H1 (cell line): ENCODE results near the gene OSGEPL1. TPM values are rescaled to one million over a fixed set of nuclear protein-coding genes. Genes with fewer than 3 reads are reported as not detected.

Experiments
- CTCF ChIA-PET: fragments of 300-600 bp; sonication (Branson Sonifier 250); formaldehyde crosslinking; loops from one replicate; lab custom pipeline; 2021; ENCODE audit not compliant: partially characterized antibody; lab: Charles Lee
- POLR2A ChIA-PET: fragments of 300-600 bp; sonication (Branson Sonifier 250); formaldehyde crosslinking; loops from one replicate; lab custom pipeline; 2021; ENCODE audit warnings: inconsistent platforms; ENCODE audit not compliant: partially characterized antibody; lab: Charles Lee
- DNase-seq, 2 experiments: peaks; one replicate each; pipeline versions ENCODE4 v3.0.0 to v3.0.0-alpha.2; 2010 to 2022; ENCODE audit warnings: low spot score in 2 of 2, low read depth in 1 of 2, mixed read lengths in 1 of 2
- FAIRE-seq: peaks from 2 replicates; lab custom pipeline; 2011; peaks lifted over from hg19 to GRCh38; lab: Jason Lieb, UNC
- H2AFZ ChIP-seq: 2 replicates; pipeline ENCODE4 v1.8.1; 2012; ENCODE audit warnings: low read length, inconsistent platforms
- H2AK5ac ChIP-seq: 2 replicates; pipeline ENCODE4 v1.6.1; 2013; ENCODE audit warnings: low read depth, low read length
- H2BK120ac ChIP-seq: replicated peaks from 2 replicates; pipeline ENCODE3; 2013; ENCODE audit warnings: low read depth, low read length, inconsistent platforms
- H2BK12ac ChIP-seq: 2 replicates; pipeline ENCODE4 v1.6.1; 2013; ENCODE audit warnings: low read depth, low read length
- H2BK15ac ChIP-seq: 2 replicates; pipeline ENCODE4 v1.6.1; 2013; ENCODE audit warnings: low read length
- H2BK20ac ChIP-seq: 2 replicates; pipeline ENCODE4 v1.6.1; 2013; ENCODE audit warnings: low read length
- H2BK5ac ChIP-seq: 2 replicates; pipeline ENCODE4 v1.6.1; 2013; ENCODE audit warnings: low read depth, low read length
- H3K14ac ChIP-seq: 2 replicates; pipeline ENCODE4 v1.6.1; 2013; ENCODE audit warnings: inconsistent platforms; ENCODE audit not compliant: insufficient read length
- H3K18ac ChIP-seq: 2 replicates; pipeline ENCODE4 v1.6.1; 2013; ENCODE audit warnings: low read length; ENCODE audit errors: extremely low read depth
- H3K23ac ChIP-seq: 2 replicates; pipeline ENCODE4 v1.6.1; 2013; ENCODE audit warnings: inconsistent platforms; ENCODE audit not compliant: insufficient read length
- H3K23me2 ChIP-seq: 2 replicates; pipeline ENCODE4 v1.6.1; 2013; ENCODE audit warnings: low read depth, low read length
- H3K27ac ChIP-seq: 2 replicates; pipeline ENCODE4 v1.6.1; 2011; ENCODE audit warnings: low read depth, low read length, inconsistent platforms
- H3K27me3 ChIP-seq, 4 experiments: replicated peaks in 1 of 4; 1 replicate in 1 of 4; 2 replicates in 3 of 4; pipeline versions ENCODE4 v1.6.1 to v1.8.1; 2011 to 2013; ENCODE audit warnings: low read length in 3 of 4, mild to moderate bottlenecking in 3 of 4, inconsistent platforms in 2 of 4, mixed read lengths in 2 of 4, moderate library complexity in 1 of 4; ENCODE audit not compliant: control insufficient read depth in 3 of 4, insufficient read depth in 3 of 4; ENCODE audit errors: extremely low read depth in 1 of 4
- H3K36me3 ChIP-seq, 4 experiments: 2 replicates each; pipeline versions ENCODE4 v1.6.1 to v1.8.1; 2011 to 2013; ENCODE audit warnings: mild to moderate bottlenecking in 4 of 4, low read length in 3 of 4, moderate library complexity in 2 of 4, control low read depth in 1 of 4, inconsistent platforms in 1 of 4; ENCODE audit not compliant: insufficient read depth in 4 of 4, control insufficient read depth in 2 of 4
- H3K4ac ChIP-seq: replicated peaks from 2 replicates; pipeline ENCODE3; 2013; ENCODE audit warnings: low read length, low read depth, mixed read lengths, inconsistent platforms; ENCODE audit not compliant: insufficient read length
- H3K4me1 ChIP-seq, 4 experiments: replicated peaks in 1 of 4; 1 replicate in 1 of 4; 2 replicates in 3 of 4; pipeline versions ENCODE4 v1.6.1 to v1.8.1; 2011 to 2013; ENCODE audit warnings: low read length in 3 of 4, inconsistent platforms in 2 of 4, mixed read lengths in 1 of 4; ENCODE audit not compliant: insufficient read depth in 4 of 4, control insufficient read depth in 3 of 4
- H3K4me2 ChIP-seq, 2 experiments: 2 replicates each; pipeline versions ENCODE4 v1.6.1 to v1.8.1; 2011 to 2013; ENCODE audit warnings: low read depth in 2 of 2, low read length in 2 of 2, control low read depth in 1 of 2, inconsistent platforms in 1 of 2, mild to moderate bottlenecking in 1 of 2; ENCODE audit not compliant: insufficient read depth in 1 of 2
- H3K4me3 ChIP-seq, 4 experiments: fragments of 200-600, 300-600 bp in 1 of 4; sonication (generic), shearing (Covaris generic), sonication (Bioruptor Twin) in 1 of 4; 2 replicates each; pipeline versions ENCODE4 v1.5.1 to v1.8.1; 2011 to 2016; ENCODE audit warnings: low read length in 4 of 4, low read depth in 3 of 4, control low read depth in 2 of 4, inconsistent platforms in 2 of 4, mild to moderate bottlenecking in 2 of 4, mixed read lengths in 1 of 4, moderate library complexity in 1 of 4; ENCODE audit not compliant: insufficient read depth in 2 of 4; ENCODE audit errors: extremely low read depth in 1 of 4
- H3K56ac ChIP-seq: replicated peaks from 2 replicates; pipeline ENCODE3; 2013; ENCODE audit warnings: low read depth, mild to moderate bottlenecking, mixed read lengths, low read length, inconsistent platforms; ENCODE audit not compliant: insufficient read length
- H3K79me1 ChIP-seq: 2 replicates; pipeline ENCODE4 v1.6.1; 2013; ENCODE audit warnings: low read depth, low read length, control low read depth
- H3K79me2 ChIP-seq, 2 experiments: 2 replicates each; pipeline versions ENCODE4 v1.6.1 to v1.8.1; 2012 to 2013; ENCODE audit warnings: low read length in 2 of 2, mild to moderate bottlenecking in 2 of 2, inconsistent platforms in 1 of 2; ENCODE audit not compliant: insufficient read depth in 2 of 2, control insufficient read depth in 1 of 2
- H3K9ac ChIP-seq, 4 experiments: replicated peaks in 1 of 4; 1 replicate in 1 of 4; 2 replicates in 3 of 4; pipeline versions ENCODE4 v1.6.1 to v1.8.1; 2011 to 2013; ENCODE audit warnings: low read depth in 3 of 4, low read length in 3 of 4, control low read depth in 2 of 4, mild to moderate bottlenecking in 2 of 4, moderate library complexity in 2 of 4, inconsistent platforms in 1 of 4; ENCODE audit errors: extremely low read depth in 1 of 4
- H3K9me3 ChIP-seq, 2 experiments: 2 replicates each; pipeline versions ENCODE4 v1.6.1 to v1.8.1; 2012 to 2013; ENCODE audit warnings: mild to moderate bottlenecking in 2 of 2, moderate library complexity in 2 of 2, control low read depth in 1 of 2, inconsistent platforms in 1 of 2, low read depth in 1 of 2, low read length in 1 of 2, mixed read lengths in 1 of 2; ENCODE audit not compliant: insufficient read depth in 2 of 2
- H4K20me1 ChIP-seq, 2 experiments: replicated peaks in 1 of 2; 2 replicates each; pipeline versions ENCODE3 to v1.8.1; 2011 to 2013; ENCODE audit warnings: inconsistent platforms in 2 of 2, low read length in 2 of 2, mild to moderate bottlenecking in 1 of 2; ENCODE audit not compliant: insufficient read depth in 2 of 2, control insufficient read depth in 1 of 2
- H4K5ac ChIP-seq: 2 replicates; pipeline ENCODE4 v1.6.1; 2013; ENCODE audit warnings: low read length, low read depth, mixed read lengths, inconsistent platforms; ENCODE audit not compliant: insufficient read length
- H4K8ac ChIP-seq: 2 replicates; pipeline ENCODE4 v1.8.0; 2013; ENCODE audit warnings: mild to moderate bottlenecking, moderate library complexity, low read length, inconsistent platforms; ENCODE audit not compliant: insufficient read depth; ENCODE audit errors: extremely low read depth
- H4K91ac ChIP-seq: replicated peaks from 2 replicates; pipeline ENCODE3; 2013; ENCODE audit warnings: low read length, mixed read lengths, inconsistent platforms; ENCODE audit not compliant: insufficient read length
- CHD1 ChIP-seq: IDR thresholded peaks from 2 replicates; pipeline ENCODE4 v1.6.1; 2012; ENCODE audit warnings: low read depth, low read length, improper control_type of control experiment
- WGBS, 2 experiments: shearing (Covaris generic) in 1 of 2; methylation state at CpG; one replicate each; pipeline versions ENCODE4 v1.1.6 to v1.1.7; 2013 to 2015; ENCODE audit warnings: low lambda C conversion rate in 2 of 2, mixed read lengths in 2 of 2, inconsistent platforms in 1 of 2, low coverage in 1 of 2, missing lambda C conversion rate in 1 of 2; ENCODE audit not compliant: insufficient replicate concordance in 2 of 2, insufficient coverage in 1 of 2, insufficient read length in 1 of 2; ENCODE audit errors: extremely low coverage in 1 of 2, missing lambda C conversion rate in 1 of 2; 5-methylcytosine and 5-hydroxymethylcytosine counted together
- polyA plus RNA-seq, 7 experiments: library from polyadenylated mRNA; depleted of rRNA in 3 of 7; stranded (reverse) in 5 of 7; unstranded in 2 of 7; fragments of >200 nt in 5 of 7; fragments of 200-250 nt in 2 of 7; gene quantifications; 1 replicate in 5 of 7; 2 replicates in 1 of 7; 4 replicates in 1 of 7; pipeline versions ENCODE4 v1.2.1 to v1.2.3, GENCODE V29; 2011 to 2013; ENCODE audit warnings: missing spikeins in 2 of 7, mixed read lengths in 2 of 7
- total RNA-seq: library from RNA; stranded (reverse); fragmentation: NEBNext Ultra II Directional; extraction: Animal tissue kit (Norgen Biotek cat#: 25700); gene quantifications from 2 replicates; pipeline ENCODE4 v1.2.1, GENCODE V29; 2021

Gene OSGEPL1
- total and polyA plus RNA-seq, 2 of the 8 experiments (the other 6 are each of a cell fraction or from before 2014, with no cell fraction given), result 7.1 to 15.7 TPM

- Histone ChIP-seq H3K14ac (no peak overlapping the region), H2BK120ac (no peak overlapping the region), H2BK5ac (no peak overlapping the region), H4K91ac (no peak overlapping the region), H2BK15ac (no peak overlapping the region), H3K4me2 (no peak overlapping the region), H2AFZ (no peak overlapping the region), H3K9me3 (no peaks in the 10 kb centered on the region), H3K27ac (no peak overlapping the region), H4K20me1 (no peaks in the 10 kb centered on the region), H2BK12ac (no peak overlapping the region), H3K4me3 (no peak overlapping the region), H3K4me1 (no peaks in the 10 kb centered on the region), H3K79me1 (no peaks in the 10 kb centered on the region), H4K8ac (no peak overlapping the region), H3K27me3 (peaks cover 0 to 1% (median 0%) of the 10 kb centered on the region in 4 experiments; a peak in 1 of 7 replicates), H3K9ac (no peak overlapping the region), H2BK20ac (no peak overlapping the region), H3K23me2 (no peaks in the 10 kb centered on the region), H3K79me2 (no peaks in the 10 kb centered on the region), H3K4ac (no peak overlapping the region), H3K36me3 (no peaks in the 10 kb centered on the region), H2AK5ac (no peak overlapping the region), H3K23ac (no peak overlapping the region), H3K18ac (no peak overlapping the region), H4K5ac (no peak overlapping the region), H3K56ac (no peak overlapping the region)
- CTCF ChIA-PET, result interaction anchor here (1.2 kb wide), 1 partner anchor 43 kb away, joined by 5 read pairs; the partner anchor contains the start of gene OSGEPL1
- 88% methylated on average over 4 of the region's 4 CpGs; no CpG with 5 or more reads in 1 of the 2 experiments for WGBS, 2 experiments
- POLR2A ChIA-PET, result no interaction called here
- no peak for FAIRE-seq
- DNase-seq, result no peak
- TF ChIP-seq CHD1, result no peak
Observed at GRCh38 chr2:189719571-189719970, 43.0 kb downstream of the OSGEPL1 start.
